ENCODE results near the gene IL25. TPM values are rescaled to one million over a fixed set of nuclear protein-coding genes. Genes with fewer than 3 reads are reported as not detected.
A peak's percentile ranks its signal among the peaks of the same experiment; 100 is the strongest.
"Not testable (repeated sequence)": the region's sequence is repeated elsewhere in the genome, so short reads cannot be mapped to it uniquely, and the experiment has no call there.

IL25 gene
- total and polyA plus RNA-seq, 8 donors: not detected

DNA sequence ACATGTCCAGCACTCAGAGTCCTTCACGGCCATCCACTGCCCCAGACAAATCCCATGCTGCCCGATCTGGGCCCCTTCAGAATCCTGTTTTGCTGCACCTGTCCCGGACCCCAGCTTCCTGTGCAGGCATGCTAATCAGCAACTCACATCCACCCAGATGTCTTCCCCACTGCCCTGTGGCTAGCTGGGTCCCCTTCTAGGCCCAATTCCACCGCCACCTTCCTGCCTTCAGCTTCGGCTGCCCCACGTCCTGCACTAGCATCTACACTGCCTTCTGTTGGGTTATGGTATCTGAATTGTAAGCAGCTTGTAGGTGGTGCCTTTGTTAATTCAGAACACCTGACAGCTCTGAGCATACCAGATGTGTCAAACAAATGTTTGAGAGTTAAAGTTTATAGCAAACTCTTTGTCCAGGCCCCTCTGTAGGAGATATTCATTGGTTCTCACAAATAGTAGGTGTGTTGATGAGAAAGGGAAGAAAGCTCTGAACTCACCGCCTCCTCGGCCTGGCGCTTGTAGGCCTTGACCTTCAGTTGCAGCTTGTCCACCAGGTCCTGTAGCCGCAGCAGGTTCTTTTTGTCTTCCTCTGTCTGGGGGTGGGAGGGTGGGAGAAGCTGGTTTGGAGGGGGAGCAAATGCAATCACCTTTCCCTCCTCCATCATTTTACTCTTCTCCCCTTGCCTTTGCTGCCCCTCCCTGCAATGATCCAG, 10.3 kb downstream of the IL25 start:
- ATAC-seq: no peak
- DNase-seq: no peak
- Histone ChIP-seq H3K36me3 (no peaks in the 10 kb centered on the region), H3K27ac (no peak overlapping the region), H3K4me3 (no peak overlapping the region), H3K4me1 (peaks cover 0 to 7% (median 0%) of the 10 kb centered on the region in 3 donors), H3K27me3 (no peaks in the 10 kb centered on the region), H3K9me3 (no peaks in the 10 kb centered on the region)
- no peak for FAIRE-seq
- TF ChIP-seq, protein P1, sequence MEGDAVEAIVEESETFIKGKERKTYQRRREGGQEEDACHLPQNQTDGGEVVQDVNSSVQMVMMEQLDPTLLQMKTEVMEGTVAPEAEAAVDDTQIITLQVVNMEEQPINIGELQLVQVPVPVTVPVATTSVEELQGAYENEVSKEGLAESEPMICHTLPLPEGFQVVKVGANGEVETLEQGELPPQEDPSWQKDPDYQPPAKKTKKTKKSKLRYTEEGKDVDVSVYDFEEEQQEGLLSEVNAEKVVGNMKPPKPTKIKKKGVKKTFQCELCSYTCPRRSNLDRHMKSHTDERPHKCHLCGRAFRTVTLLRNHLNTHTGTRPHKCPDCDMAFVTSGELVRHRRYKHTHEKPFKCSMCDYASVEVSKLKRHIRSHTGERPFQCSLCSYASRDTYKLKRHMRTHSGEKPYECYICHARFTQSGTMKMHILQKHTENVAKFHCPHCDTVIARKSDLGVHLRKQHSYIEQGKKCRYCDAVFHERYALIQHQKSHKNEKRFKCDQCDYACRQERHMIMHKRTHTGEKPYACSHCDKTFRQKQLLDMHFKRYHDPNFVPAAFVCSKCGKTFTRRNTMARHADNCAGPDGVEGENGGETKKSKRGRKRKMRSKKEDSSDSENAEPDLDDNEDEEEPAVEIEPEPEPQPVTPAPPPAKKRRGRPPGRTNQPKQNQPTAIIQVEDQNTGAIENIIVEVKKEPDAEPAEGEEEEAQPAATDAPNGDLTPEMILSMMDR (IDR thresholded peaks at IDR 0.05): no peak
- WGBS, 2 donors: 71 to 78% methylated on average over 10 of the region's 10 CpGs
- intact Hi-C loops (cut with DNase I): loop anchor here in 1 of 3 donors (5.0 kb wide), 1 partner anchor 116 kb away; no protein-coding TSS in a partner anchor

DNA sequence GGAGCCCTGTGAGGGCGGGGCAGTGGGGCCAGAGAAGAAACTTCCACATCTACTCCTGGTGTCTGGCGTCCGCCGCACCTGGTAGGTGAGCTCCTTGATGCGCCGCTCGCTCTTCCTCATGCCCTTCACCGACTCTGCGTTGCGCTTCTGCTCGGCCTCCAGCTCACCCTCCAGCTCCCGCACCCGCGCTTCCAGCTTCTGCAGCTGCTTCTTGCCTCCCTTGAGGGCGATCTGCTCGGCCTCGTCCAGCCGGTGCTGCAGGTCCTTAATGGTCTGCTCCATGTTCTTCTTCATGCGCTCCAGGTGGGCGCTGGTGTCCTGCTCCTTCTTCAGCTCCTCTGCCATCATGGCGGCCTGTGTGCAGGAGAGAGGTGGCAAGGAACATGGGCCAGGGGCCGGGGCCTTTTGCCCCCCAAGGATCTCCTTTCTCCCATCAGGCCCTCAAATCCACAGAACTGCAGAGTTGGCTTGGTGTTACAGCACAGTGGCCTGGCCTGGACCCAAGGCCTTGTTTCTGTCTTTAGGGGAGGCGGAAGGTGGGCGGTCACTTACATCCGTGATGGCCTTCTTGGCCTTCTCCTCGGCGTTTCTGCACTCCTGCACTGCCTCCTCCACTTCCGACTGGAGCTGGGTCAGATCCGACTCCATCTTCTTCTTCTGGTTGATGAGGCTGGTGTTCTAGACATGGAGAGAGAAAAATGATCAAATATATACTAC, 11.9 kb downstream of the IL25 start:
- WGBS, 2 donors: 90 to 91% methylated on average over 29 of the region's 29 CpGs
- FAIRE-seq (no peak), ATAC-seq (no peak), DNase-seq (peak in 1 of 6 donors; percentile 51)
- Histone ChIP-seq H3K27ac (no peak overlapping the region), H3K4me3 (no peak overlapping the region), H3K36me3 (no peaks in the 10 kb centered on the region), H3K9me3 (no peaks in the 10 kb centered on the region), H3K4me1 (peaks cover 0 to 7% (median 0%) of the 10 kb centered on the region in 3 donors), H3K27me3 (no peaks in the 10 kb centered on the region)
- TF ChIP-seq, protein P1 (IDR thresholded peaks at IDR 0.05): no peak
- intact Hi-C loops (cut with DNase I): loop anchor here in 1 of 3 donors (5.0 kb wide), 1 partner anchor 117 kb away; no protein-coding TSS in a partner anchor

DNA sequence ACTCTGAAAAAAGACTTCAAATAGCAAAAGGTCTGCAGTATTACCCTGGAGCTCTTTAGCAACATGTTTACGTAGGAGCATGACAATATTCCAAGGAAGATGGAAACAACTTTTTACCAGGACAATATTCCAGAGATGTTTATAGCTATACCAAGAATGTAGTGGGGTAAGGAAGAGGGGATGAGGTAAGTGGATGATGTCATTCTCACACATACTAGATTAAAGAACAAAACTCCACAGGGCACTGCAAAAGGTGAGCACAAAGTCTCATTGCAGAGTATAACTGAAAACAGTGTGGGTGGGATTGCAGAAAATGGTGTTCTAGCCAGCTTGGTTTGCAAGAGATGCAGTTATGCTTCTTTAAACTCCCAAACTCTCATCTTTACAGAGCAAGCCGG, 12.6 kb downstream of the IL25 start:
- ATAC-seq (no peak), FAIRE-seq (no peak), DNase-seq (no peak)
- peaks cover 0 to 4% (median 0%) of the 10 kb centered on the region in 3 donors for H3K4me1 ChIP-seq
- intact Hi-C loops (cut with DNase I): no loop called here
- WGBS, 2 donors: 65 to 73% methylated on average over 2 of the region's 2 CpGs
- H3K36me3 ChIP-seq: no peaks in the 10 kb centered on the region
- TF ChIP-seq, protein P1 (IDR thresholded peaks at IDR 0.05): no peak
- no peaks in the 10 kb centered on the region for H3K27me3 ChIP-seq
- H3K4me3 ChIP-seq: no peak overlapping the region
- no peak overlapping the region for H3K27ac ChIP-seq
- no peaks in the 10 kb centered on the region for H3K9me3 ChIP-seq

DNA sequence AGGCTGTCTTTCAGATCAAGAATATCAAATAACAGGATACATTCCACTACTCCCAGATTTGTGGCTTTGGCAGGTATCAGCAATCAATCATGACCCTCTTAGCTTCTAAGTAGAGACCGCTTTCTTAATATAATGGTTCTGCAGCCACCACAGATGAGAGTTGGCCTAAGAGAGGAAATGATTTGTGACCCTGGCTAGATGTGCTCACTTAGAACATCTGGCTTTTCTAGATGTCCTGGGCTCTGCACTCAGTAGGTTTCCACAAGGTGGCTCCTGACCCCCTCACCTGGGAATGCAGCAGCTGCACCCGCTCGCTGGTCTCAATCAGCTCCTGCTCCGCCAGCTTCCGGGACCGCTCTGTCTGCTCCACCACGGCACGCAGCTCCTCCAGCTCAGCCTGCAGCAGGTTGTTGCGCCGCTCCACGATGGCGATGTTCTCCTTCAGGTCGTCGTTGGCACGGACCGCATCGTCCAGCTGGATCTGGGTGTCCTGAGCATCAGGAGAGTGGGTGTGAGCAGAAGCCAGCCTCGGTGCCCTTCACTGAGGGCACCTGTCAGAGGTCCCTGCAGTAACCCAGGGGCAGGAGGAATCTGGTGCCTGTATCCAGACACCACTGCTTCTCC, 13.1 kb downstream of the IL25 start:
- no peak overlapping the region for H3K27ac ChIP-seq
- TF ChIP-seq, protein P1 (IDR thresholded peaks at IDR 0.05): no peak

DNA sequence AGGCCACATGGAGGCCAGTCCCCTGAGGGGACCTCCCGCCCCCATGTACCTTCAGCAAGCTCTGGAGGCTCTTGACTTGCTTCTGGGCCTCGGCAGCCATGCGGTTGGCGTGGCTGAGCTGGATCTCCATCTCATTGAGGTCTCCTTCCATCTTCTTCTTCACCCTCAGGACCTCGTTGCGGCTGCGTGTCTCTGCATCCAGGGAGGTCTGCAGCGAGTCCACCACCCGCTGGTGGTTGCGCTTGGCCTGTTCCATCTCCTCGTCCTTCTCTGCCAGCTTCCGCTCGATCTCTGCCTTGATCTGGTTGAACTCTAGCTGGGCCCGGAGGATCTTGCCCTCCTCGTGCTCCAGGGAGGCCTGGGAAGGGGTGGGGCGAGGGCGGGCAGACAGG, 13.7 kb downstream of the IL25 start:
- H3K36me3 ChIP-seq; DNase-seq; H3K27ac ChIP-seq; H3K9me3 ChIP-seq; H3K27me3 ChIP-seq; intact Hi-C loops (cut with DNase I); FAIRE-seq; H3K4me1 ChIP-seq: not testable (repeated sequence)
- peak in 2 of 4 donors; percentile 4 to 11 for ATAC-seq
- 84 to 87% methylated on average over 16 to 17 of the region's 17 CpGs for WGBS, 2 donors
- H3K4me3 ChIP-seq: peak overlapping the region in 2 of 4 donors; percentile 20 to 33

More for the DNA sequence above, 13.1 kb downstream of the IL25 start:
- Histone ChIP-seq H3K4me3 (peak overlapping the region in 2 of 4 donors; percentile 20 to 33), H3K4me1 (peaks cover 0 to 4% (median 0%) of the 10 kb centered on the region in 3 donors), H3K9me3 (no peaks in the 10 kb centered on the region), H3K36me3 (no peaks in the 10 kb centered on the region), H3K27me3 (no peaks in the 10 kb centered on the region)
- 25 to 31% methylated on average over 18 of the region's 18 CpGs for WGBS, 2 donors
- intact Hi-C loops (cut with DNase I): no loop called here
- DNase-seq (peak; percentile 71 to 87 (median 82)), ATAC-seq (peak; percentile 91 to 99 (median 96)), FAIRE-seq (no peak)
